ENCODE measurements around the gene GUCY2F. TPM values are rescaled to one million over a fixed set of nuclear protein-coding genes. Genes with fewer than 3 reads are reported as not detected.

GUCY2F gene
- total RNA-seq, 4 donors from 2014 or later, result not detected

GRCh38 chrX:109350551-109350950, 131.3 kb downstream of the GUCY2F start:
- 64 to 100% methylated on average over 1 to 4 of the region's 4 CpGs for WGBS, 2 donors (ENCODE audit: low coverage in 1 of 2)
- Histone ChIP-seq H3K9me3 (no peaks in the 10 kb centered on the region), H3K27ac (no peak overlapping the region), H3K4me3 (no peak overlapping the region), H3K4me1 (no peaks in the 10 kb centered on the region), H3K27me3 (no peaks in the 10 kb centered on the region), H3K36me3 (no peaks in the 10 kb centered on the region)
- TF ChIP-seq CTCF (IDR thresholded peaks at IDR 0.05) (no peak), EP300 (IDR thresholded peaks at IDR 0.05) (no peak), POLR2AphosphoS5 (IDR thresholded peaks at IDR 0.05) (no peak), POLR2A (IDR thresholded peaks at IDR 0.05) (no peak)
- no peak for ATAC-seq

GRCh38 chrX:109350051-109350450, 131.8 kb downstream of the GUCY2F start:
- Histone ChIP-seq H3K27ac (no peak overlapping the region), H3K27me3 (no peaks in the 10 kb centered on the region), H3K36me3 (no peaks in the 10 kb centered on the region), H3K4me3 (no peak overlapping the region), H3K4me1 (no peaks in the 10 kb centered on the region), H3K9me3 (no peaks in the 10 kb centered on the region)
- no peak for ATAC-seq
- TF ChIP-seq EP300 (IDR thresholded peaks at IDR 0.05) (no peak), CTCF (IDR thresholded peaks at IDR 0.05) (no peak), POLR2A (IDR thresholded peaks at IDR 0.05) (no peak), POLR2AphosphoS5 (IDR thresholded peaks at IDR 0.05) (no peak)

GRCh38 chrX:109347632-109348031, 134.3 kb downstream of the GUCY2F start:
- no peak for ATAC-seq

GRCh38 chrX:109346491-109346890, 135.4 kb downstream of the GUCY2F start:
- TF ChIP-seq POLR2AphosphoS5 (IDR thresholded peaks at IDR 0.05) (no peak), EP300 (IDR thresholded peaks at IDR 0.05) (no peak), CTCF (IDR thresholded peaks at IDR 0.05) (no peak), POLR2A (IDR thresholded peaks at IDR 0.05) (no peak)
- Histone ChIP-seq H3K27me3 (no peaks in the 10 kb centered on the region), H3K27ac (no peak overlapping the region), H3K36me3 (no peaks in the 10 kb centered on the region), H3K9me3 (no peaks in the 10 kb centered on the region), H3K4me1 (no peaks in the 10 kb centered on the region), H3K4me3 (no peak overlapping the region)
- no peak for ATAC-seq
- WGBS, 2 donors (ENCODE audit: low coverage in 1 of 2), result 33 to 86% methylated on average over 1 of the region's 1 CpG

More at GRCh38 chrX:109347632-109348031, 134.3 kb downstream of the GUCY2F start:
- Histone ChIP-seq H3K27me3 (no peaks in the 10 kb centered on the region), H3K36me3 (no peaks in the 10 kb centered on the region), H3K4me3 (no peak overlapping the region), H3K27ac (no peak overlapping the region), H3K4me1 (no peaks in the 10 kb centered on the region), H3K9me3 (no peaks in the 10 kb centered on the region)
- TF ChIP-seq EP300 (IDR thresholded peaks at IDR 0.05) (no peak), POLR2AphosphoS5 (IDR thresholded peaks at IDR 0.05) (no peak), CTCF (IDR thresholded peaks at IDR 0.05) (no peak), POLR2A (IDR thresholded peaks at IDR 0.05) (no peak)
- 14 to 44% methylated on average over 3 of the region's 3 CpGs for WGBS, 2 donors (ENCODE audit: low coverage in 1 of 2)

DNA sequence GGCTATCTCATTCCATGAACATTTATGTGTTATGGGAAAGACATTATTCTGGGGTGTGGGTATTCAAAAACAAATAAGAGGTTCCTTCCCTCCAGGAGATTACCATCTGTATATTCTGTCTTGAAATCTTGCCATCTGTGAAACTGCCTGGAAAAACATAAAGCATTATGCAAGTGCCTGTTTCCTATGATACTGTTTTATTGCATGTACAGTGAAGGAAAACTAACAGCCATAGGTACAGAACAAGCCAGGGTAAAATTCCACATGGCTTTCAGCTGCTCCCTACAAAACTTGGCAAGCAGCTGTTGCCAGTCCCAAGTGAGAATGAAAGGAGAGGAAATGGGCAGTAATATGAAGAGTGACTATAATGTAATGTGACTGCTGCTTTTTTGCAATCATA, 136.0 kb downstream of the GUCY2F start:
- ATAC-seq, result no peak
- no peaks in the 10 kb centered on the region for H3K27me3 ChIP-seq
- no peak overlapping the region for H3K4me3 ChIP-seq
- no peaks in the 10 kb centered on the region for H3K4me1 ChIP-seq
- no peaks in the 10 kb centered on the region for H3K9me3 ChIP-seq
- no peak overlapping the region for H3K27ac ChIP-seq
- TF ChIP-seq POLR2AphosphoS5 (IDR thresholded peaks at IDR 0.05) (no peak), POLR2A (IDR thresholded peaks at IDR 0.05) (no peak), EP300 (IDR thresholded peaks at IDR 0.05) (no peak), CTCF (IDR thresholded peaks at IDR 0.05) (no peak)
- no peaks in the 10 kb centered on the region for H3K36me3 ChIP-seq

Data from gastroesophageal sphincter (tissue), 4 donors.